Neural cell (in vitro differentiated cells): Measurements from ENCODE around the gene SULT1C2. TPM values are rescaled to one million over a fixed set of nuclear protein-coding genes. Genes with fewer than 3 reads are reported as not detected.

Experiments
- H2AFZ ChIP-seq: fragments of 200-600, 300-800 bp; sonication (generic), shearing (Covaris generic); 2 replicates; pipeline ENCODE4 v1.6.0; 2014; ENCODE audit warnings: low read depth, mild to moderate bottlenecking, antibody characterized with exemption, low read length, moderate library complexity
- H3F3A ChIP-seq: fragments of 200-600 bp; shearing (Covaris generic); 2 replicates; pipeline ENCODE4 v1.6.1; 2016; ENCODE audit warnings: mild to moderate bottlenecking, moderate library complexity, mixed read lengths, antibody characterized with exemption, low read length; ENCODE audit not compliant: insufficient read depth, poor library complexity, severe bottlenecking
- H3K27ac ChIP-seq: fragments of 200-600, 300-800 bp; sonication (generic), shearing (Covaris generic); 2 replicates; pipeline ENCODE4 v1.5.1; 2014; ENCODE audit warnings: mild to moderate bottlenecking, low read length, moderate library complexity
- H3K27me3 ChIP-seq: fragments of 300-800, 200-600 bp; sonication (generic), shearing (Covaris generic); 2 replicates; pipeline ENCODE4 v1.6.0; 2014; ENCODE audit warnings: mild to moderate bottlenecking, low read depth, low read length, moderate library complexity; ENCODE audit not compliant: insufficient read depth
- H3K36me3 ChIP-seq: fragments of 300-800, 200-600 bp; sonication (generic), shearing (Covaris generic); 2 replicates; pipeline ENCODE4 v1.5.1; 2014; ENCODE audit warnings: mild to moderate bottlenecking, antibody characterized with exemption, low read length, moderate library complexity; ENCODE audit not compliant: insufficient read depth
- H3K4me2 ChIP-seq: fragments of 300-800, 200-600 bp; sonication (generic), shearing (Covaris generic); 2 replicates; pipeline ENCODE4 v1.6.0; 2014; ENCODE audit warnings: mild to moderate bottlenecking, low read length
- H3K4me3 ChIP-seq: fragments of 300-800, 200-600 bp; sonication (generic), shearing (Covaris generic); 2 replicates; pipeline ENCODE4 v1.5.1; 2014; ENCODE audit warnings: mild to moderate bottlenecking, low read length, moderate library complexity
- H3K79me2 ChIP-seq: fragments of 200-600 bp; shearing (Covaris generic); replicated peaks from 2 replicates; pipeline ENCODE4 v1.6.0; 2014; ENCODE audit warnings: mild to moderate bottlenecking, low read length, moderate library complexity; ENCODE audit not compliant: insufficient read depth
- H3K9ac ChIP-seq: fragments of 300-800, 200-600 bp; sonication (generic), shearing (Covaris generic); 2 replicates; pipeline ENCODE4 v1.6.1; 2016; ENCODE audit warnings: mild to moderate bottlenecking, low read length, mixed read lengths
- H3K9me2 ChIP-seq: fragments of 200-600 bp; shearing (Covaris generic); 2 replicates; pipeline ENCODE4 v1.6.1; 2016; ENCODE audit warnings: mild to moderate bottlenecking, low read length, mixed read lengths; ENCODE audit not compliant: insufficient read depth
- H3K9me3 ChIP-seq: fragments of 200-600, 300-800 bp; sonication (generic), shearing (Covaris generic); 2 replicates; pipeline ENCODE4 v1.6.1; 2016; ENCODE audit warnings: mild to moderate bottlenecking, mixed run types, low read length, moderate library complexity, mixed read lengths
- H4K20me1 ChIP-seq: fragments of 200-600 bp; shearing (Covaris generic); 2 replicates; pipeline ENCODE4 v1.6.1; 2016; ENCODE audit warnings: mild to moderate bottlenecking, mixed run types; ENCODE audit not compliant: insufficient read depth
- CTCF ChIP-seq: fragments of 450-650 bp; IDR thresholded peaks from 2 replicates; pipeline ENCODE4 v1.5.1; 2014; ENCODE audit warnings: antibody characterized with exemption, mild to moderate bottlenecking, moderate library complexity; ENCODE audit not compliant: poor library complexity, severe bottlenecking
- EP300 ChIP-seq: fragments of 450-650 bp; conservative IDR thresholded peaks from 2 replicates; pipeline ENCODE4 v1.6.1; 2014; ENCODE audit warnings: antibody characterized with exemption, mild to moderate bottlenecking, moderate library complexity; ENCODE audit not compliant: poor library complexity, severe bottlenecking
- EZH2 ChIP-seq: fragments of 200-600, 300-800 bp; shearing (Covaris generic), sonication (generic); IDR thresholded peaks from 2 replicates; pipeline ENCODE4 v1.6.1; 2014; ENCODE audit warnings: antibody characterized with exemption, low read length, borderline replicate concordance, mild to moderate bottlenecking; ENCODE audit not compliant: insufficient read depth, poor library complexity, severe bottlenecking
- MXI1 ChIP-seq: fragments of 450-650 bp; conservative IDR thresholded peaks from 2 replicates; pipeline ENCODE4 v1.6.1; 2014; ENCODE audit warnings: antibody characterized with exemption, mild to moderate bottlenecking; ENCODE audit not compliant: poor library complexity, severe bottlenecking
- POLR2AphosphoS5 ChIP-seq: IDR thresholded peaks from 2 replicates; pipeline ENCODE4 v1.6.1; 2012
- RAD21 ChIP-seq: fragments of 450-650 bp; conservative IDR thresholded peaks from 2 replicates; pipeline ENCODE4 v1.6.1; 2014; ENCODE audit warnings: antibody characterized with exemption, mild to moderate bottlenecking, moderate library complexity
- REST ChIP-seq: IDR thresholded peaks from 2 replicates; pipeline ENCODE4 v1.6.1; 2012; ENCODE audit warnings: borderline replicate concordance
- SMC3 ChIP-seq: fragments of 450-650 bp; conservative IDR thresholded peaks from 2 replicates; pipeline ENCODE4 v1.6.1; 2014; ENCODE audit warnings: antibody characterized with exemption, mild to moderate bottlenecking, moderate library complexity; ENCODE audit not compliant: poor library complexity
- TAF1 ChIP-seq: IDR thresholded peaks from 2 replicates; pipeline ENCODE4 v1.6.1; 2012; ENCODE audit warnings: low read depth
- polyA plus RNA-seq: library from polyadenylated mRNA; depleted of rRNA; stranded (reverse); fragments of >200 nt; gene quantifications from 2 replicates; pipeline ENCODE4 v1.2.3, GENCODE V29; 2014

SULT1C2 gene
- polyA plus RNA-seq, 1 donor from 2014 or later, result not detected

- Histone ChIP-seq H3F3A (no peaks in the 10 kb centered on the region), H3K9ac (no peak overlapping the region), H2AFZ (no peak overlapping the region), H3K27ac (no peak overlapping the region), H3K4me3 (no peak overlapping the region), H3K9me2 (no peaks in the 10 kb centered on the region), H4K20me1 (no peaks in the 10 kb centered on the region), H3K79me2 (no peaks in the 10 kb centered on the region), H3K27me3 (no peaks in the 10 kb centered on the region), H3K36me3 (no peaks in the 10 kb centered on the region), H3K4me2 (no peak overlapping the region), H3K9me3 (no peaks in the 10 kb centered on the region)
- TF ChIP-seq TAF1 (no peak), RAD21 (no peak), POLR2AphosphoS5 (no peak), SMC3 (no peak), EZH2 (no peak), REST (no peak), CTCF (no peak), EP300 (no peak), MXI1 (no peak)
Observed at GRCh38 chr2:108316033-108316432, 27.3 kb downstream of the SULT1C2 start.

DNA sequence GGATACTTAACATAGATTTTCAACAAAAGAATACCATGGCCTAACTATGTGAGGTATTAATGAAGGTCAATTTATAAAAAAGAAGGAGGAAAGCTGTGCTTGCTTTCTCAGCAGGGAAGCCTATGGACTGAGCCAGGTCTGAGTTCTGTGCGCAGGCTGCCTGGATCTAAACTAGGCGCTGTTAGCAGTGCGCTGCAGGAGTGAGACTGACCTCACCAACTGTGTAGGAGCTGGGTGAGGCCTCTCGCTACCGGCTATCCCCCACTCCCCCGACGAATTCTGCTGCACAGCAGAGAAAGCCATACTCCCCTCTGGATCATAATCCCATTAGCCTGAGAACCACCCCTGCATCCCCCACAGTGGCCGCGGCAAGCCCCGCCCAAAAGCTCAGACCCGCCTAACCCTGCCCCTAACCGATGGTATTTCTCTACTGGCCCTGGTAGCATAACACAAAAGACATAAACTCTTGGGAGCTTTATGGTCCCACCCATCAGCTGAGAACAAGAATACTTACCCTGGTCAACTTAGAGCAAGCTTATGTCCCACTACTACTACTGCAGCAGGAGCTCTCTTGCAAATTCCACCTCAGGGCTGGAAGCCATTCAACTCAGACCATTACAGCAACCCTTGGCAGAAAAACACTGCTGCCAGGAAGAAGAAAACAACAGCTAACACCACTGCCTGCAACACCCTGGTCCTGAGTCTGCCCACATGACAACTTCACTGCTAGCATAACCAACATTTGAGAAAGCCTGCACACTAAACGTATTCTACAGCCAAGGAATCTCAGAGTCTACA lies 28.0 kb downstream of the SULT1C2 start:
- Histone ChIP-seq H3K36me3 (no peaks in the 10 kb centered on the region), H4K20me1 (no peaks in the 10 kb centered on the region), H3K27ac (no peak overlapping the region), H3K4me2 (no peak overlapping the region), H3K9me2 (no peaks in the 10 kb centered on the region), H3K9ac (no peak overlapping the region), H3K27me3 (no peaks in the 10 kb centered on the region), H2AFZ (no peak overlapping the region), H3K9me3 (no peaks in the 10 kb centered on the region), H3K4me3 (no peak overlapping the region), H3F3A (no peaks in the 10 kb centered on the region), H3K79me2 (no peaks in the 10 kb centered on the region)
- TF ChIP-seq SMC3 (no peak), RAD21 (no peak), EZH2 (no peak), REST (no peak), CTCF (no peak), POLR2AphosphoS5 (no peak), TAF1 (no peak), MXI1 (no peak), EP300 (no peak)
